GM10248 (cell line): ENCODE results near the gene COG4.
A peak's percentile ranks its signal among the peaks of the same experiment; 100 is the strongest.

Experiments
- CTCF ChIA-PET: fragments of 300-600 bp; sonication (Branson Sonifier 250); formaldehyde crosslinking; extraction: SDS; loops from one replicate; lab custom pipeline; 2021; ENCODE audit warnings: antibody characterized with exemption; lab: Yijun Ruan, JAX
- POLR2A ChIA-PET: fragments of 350-650 bp; sonication (Branson Sonifier 250); formaldehyde crosslinking; extraction: SDS; loops from one replicate; lab custom pipeline; 2020; ENCODE audit warnings: antibody characterized with exemption; lab: Yijun Ruan, JAX
- DNase-seq: peaks from one replicate; pipeline ENCODE4 v3.0.0; 2012; ENCODE audit errors: extremely low spot score
- TF ChIP-seq, protein P1 (sequence below): IDR thresholded peaks from 2 replicates; pipeline ENCODE4 v1.5.1; 2012; ENCODE audit warnings: mild to moderate bottlenecking, low read depth; ENCODE audit errors: extremely low read depth, missing control alignments, control extremely low read depth

The COG4 gene

DNA sequence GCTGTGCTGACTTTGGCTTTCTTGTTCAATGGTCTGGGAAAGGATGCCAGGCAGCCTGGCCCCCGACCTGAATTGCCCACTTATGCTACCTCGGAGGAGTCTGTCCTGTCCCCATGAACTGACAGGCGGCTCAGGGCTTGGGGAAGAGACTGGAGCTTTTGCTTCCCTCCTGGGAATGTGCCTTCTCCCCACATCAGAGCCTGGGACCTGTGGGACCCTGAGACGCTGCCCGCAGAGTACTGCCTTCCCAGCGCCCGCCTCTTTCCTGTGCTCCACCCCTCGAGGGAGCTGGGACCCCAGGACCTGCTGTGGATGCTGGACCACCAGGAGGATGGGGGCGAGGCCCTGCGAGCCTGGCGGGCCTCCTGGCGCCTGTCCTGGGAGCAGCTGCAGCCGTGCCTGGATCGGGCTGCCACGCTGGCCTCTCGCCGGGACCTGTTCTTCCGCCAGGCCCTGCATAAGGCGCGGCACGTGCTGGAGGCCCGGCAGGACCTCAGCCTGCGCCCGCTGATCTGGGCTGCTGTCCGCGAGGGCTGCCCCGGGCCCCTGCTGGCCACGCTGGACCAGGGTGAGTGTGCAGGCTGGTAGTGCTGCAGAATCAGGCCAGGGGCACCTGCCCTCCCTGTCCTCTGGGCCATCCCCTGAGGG is 50.4 kb downstream of the COG4 start:
- POLR2A ChIA-PET: no interaction called here
- TF ChIP-seq, protein P1, sequence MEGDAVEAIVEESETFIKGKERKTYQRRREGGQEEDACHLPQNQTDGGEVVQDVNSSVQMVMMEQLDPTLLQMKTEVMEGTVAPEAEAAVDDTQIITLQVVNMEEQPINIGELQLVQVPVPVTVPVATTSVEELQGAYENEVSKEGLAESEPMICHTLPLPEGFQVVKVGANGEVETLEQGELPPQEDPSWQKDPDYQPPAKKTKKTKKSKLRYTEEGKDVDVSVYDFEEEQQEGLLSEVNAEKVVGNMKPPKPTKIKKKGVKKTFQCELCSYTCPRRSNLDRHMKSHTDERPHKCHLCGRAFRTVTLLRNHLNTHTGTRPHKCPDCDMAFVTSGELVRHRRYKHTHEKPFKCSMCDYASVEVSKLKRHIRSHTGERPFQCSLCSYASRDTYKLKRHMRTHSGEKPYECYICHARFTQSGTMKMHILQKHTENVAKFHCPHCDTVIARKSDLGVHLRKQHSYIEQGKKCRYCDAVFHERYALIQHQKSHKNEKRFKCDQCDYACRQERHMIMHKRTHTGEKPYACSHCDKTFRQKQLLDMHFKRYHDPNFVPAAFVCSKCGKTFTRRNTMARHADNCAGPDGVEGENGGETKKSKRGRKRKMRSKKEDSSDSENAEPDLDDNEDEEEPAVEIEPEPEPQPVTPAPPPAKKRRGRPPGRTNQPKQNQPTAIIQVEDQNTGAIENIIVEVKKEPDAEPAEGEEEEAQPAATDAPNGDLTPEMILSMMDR: no peak
- DNase-seq: no peak
- CTCF ChIA-PET: interaction anchor here (1.6 kb wide), 1 partner anchor 9 kb away, joined by 4 read pairs; no protein-coding TSS in a partner anchor

DNA sequence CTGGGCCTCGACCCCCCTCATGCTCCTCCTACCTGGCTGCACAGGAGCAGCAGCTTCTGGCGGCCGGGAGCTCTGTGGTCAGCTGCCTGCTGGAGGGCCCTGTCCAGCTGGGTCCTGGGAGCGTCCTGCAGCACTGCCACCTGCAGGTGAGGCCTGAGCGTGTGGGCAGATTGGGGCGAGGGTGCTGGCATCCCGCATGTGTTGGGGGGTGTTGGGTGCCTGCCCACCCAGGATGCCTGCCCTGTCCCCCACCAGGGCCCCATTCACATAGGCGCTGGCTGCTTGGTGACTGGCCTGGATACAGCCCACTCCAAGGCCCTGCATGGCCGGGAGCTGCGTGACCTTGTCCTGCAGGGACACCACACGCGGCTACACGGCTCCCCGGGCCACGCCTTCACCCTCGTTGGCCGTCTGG is 52.4 kb downstream of the COG4 start:
- no peak for DNase-seq
- CTCF ChIA-PET: interaction anchor here (1.2 to 1.6 kb wide), 4 partner anchors 13 to 76 kb away, joined by 3 to 5 read pairs (median 4); no protein-coding TSS in a partner anchor
- POLR2A ChIA-PET: interaction anchor here (0.6 kb wide), 1 partner anchor 167 kb away, joined by 7 read pairs; no protein-coding TSS in a partner anchor
- TF ChIP-seq, protein P1: peak; percentile 23

DNA sequence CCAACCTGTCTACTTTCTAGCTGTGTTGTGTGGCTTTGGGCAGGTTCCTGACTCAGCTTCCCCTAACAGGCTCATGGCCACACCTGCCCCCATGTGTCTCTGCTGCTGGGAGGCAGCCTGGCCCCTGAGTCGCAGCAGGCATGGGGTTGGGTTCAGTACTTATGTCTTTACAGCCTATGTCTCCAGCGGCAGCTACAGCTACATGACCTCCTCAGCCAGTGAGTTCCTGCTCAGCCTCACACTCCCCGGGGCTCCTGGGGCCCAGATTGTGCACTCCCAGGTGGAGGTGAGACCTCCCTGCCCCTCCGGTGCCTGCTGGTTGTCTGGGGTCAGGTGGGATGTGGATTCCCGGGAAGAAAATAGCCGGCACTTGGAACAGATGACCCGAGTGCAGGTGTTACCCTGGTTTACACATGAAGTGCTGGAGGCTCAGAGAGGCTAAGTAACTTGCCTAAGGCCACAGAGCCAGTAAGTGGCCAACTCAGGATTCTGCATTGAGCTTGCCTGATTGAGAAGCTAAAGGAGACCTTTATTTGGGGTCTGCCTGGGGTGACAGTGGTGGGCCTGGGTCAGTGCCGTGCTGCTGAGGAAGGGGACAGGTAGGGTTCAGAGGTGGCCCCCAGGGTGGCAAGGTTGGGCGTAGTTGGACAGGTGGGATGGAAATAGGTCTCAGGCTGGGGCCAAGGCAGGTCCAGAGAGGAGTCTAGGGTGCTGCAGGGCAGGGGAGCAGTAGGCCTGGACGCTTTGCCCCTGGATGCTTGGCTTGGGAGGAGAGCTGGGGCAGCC is 53.0 kb downstream of the COG4 start:
- TF ChIP-seq, protein P1: no peak
- ChIA-PET CTCF (interaction anchor here (0.9 to 1.6 kb wide), 5 partner anchors 13 to 76 kb away, joined by 3 to 5 read pairs (median 3); partner anchors contain the start of gene ST3GAL2), POLR2A (no interaction called here)
- DNase-seq: no peak

DNA sequence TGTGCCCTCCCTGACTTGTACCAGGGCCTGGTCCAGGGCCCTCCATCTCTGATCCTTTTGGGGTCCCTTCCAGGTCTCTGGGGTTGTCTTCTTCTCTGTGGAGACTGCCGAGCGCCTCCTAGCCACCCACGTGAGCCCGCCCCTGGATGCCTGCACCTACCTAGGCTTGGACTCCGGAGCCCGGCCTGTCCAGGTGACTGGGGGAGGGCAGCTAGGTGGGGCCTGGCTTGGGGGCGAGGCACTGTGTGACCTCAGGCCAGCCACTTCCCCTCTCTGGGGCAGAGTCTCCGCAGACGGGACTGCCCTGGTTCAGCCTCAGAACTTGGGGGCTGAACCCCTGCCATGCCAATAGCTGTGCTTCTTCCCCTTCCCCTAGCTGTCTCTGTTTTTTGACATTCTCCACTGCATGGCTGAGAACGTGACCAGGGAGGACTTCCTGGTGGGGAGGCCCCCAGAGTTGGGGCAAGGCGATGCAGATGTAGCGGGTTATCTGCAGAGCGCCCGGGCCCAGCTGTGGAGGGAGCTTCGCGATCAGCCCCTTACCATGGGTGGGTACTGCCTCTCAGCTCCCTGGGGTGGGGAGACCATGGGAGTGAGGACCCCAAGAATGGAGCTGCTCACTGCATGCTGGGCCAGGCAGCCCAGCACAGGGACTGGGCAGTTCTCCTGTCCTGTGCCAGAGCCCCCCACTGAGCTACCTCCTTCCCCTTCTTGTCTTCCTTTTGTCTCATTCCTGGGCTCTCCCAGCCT is 54.4 kb downstream of the COG4 start:
- POLR2A ChIA-PET: no interaction called here
- CTCF ChIA-PET: interaction anchor here (0.7 to 1.6 kb wide), 4 partner anchors 15 to 74 kb away, joined by 3 to 5 read pairs (median 4); partner anchors contain the start of gene FCSK
- DNase-seq: no peak
- TF ChIP-seq, protein P1: no peak

DNA sequence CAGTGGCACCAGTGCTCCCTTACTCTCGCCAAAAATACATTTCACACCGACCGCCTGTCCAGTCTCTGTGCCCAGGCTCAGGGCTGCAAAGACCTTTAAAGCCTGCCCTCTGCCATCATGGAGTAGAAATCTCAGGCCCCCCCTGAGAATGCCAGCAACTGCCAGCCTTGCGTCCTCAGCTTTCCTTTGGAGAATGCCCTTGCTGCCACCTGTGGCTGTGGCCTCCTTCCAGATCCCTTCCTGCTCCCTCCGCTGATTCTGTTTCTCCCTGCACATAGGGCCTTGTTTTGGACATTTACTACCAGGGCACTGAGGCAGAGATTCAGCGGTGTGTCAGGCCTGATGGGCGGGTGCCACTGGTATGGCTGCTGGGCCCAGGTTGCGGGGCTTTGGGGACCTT is 55.7 kb downstream of the COG4 start:
- CTCF ChIA-PET: interaction anchor here (2.8 kb wide), 1 partner anchor 73 kb away, joined by 11 read pairs; no protein-coding TSS in a partner anchor

More for the DNA sequence above, 55.7 kb downstream of the COG4 start:
- no peak for DNase-seq
- POLR2A ChIA-PET: no interaction called here
- TF ChIP-seq, protein P1: no peak
